H1 (cell line): Measurements from ENCODE around the gene C2orf42. TPM values are rescaled to one million over a fixed set of nuclear protein-coding genes. Genes with fewer than 3 reads are reported as not detected.

Experiments
- CTCF ChIA-PET: fragments of 300-600 bp; sonication (Branson Sonifier 250); formaldehyde crosslinking; loops from one replicate; lab custom pipeline; 2021; ENCODE audit not compliant: partially characterized antibody; lab: Charles Lee
- POLR2A ChIA-PET: fragments of 300-600 bp; sonication (Branson Sonifier 250); formaldehyde crosslinking; loops from one replicate; lab custom pipeline; 2021; ENCODE audit warnings: inconsistent platforms; ENCODE audit not compliant: partially characterized antibody; lab: Charles Lee
- DNase-seq, 2 experiments: peaks; one replicate each; pipeline versions ENCODE4 v3.0.0 to v3.0.0-alpha.2; 2010 to 2022; ENCODE audit warnings: low spot score in 2 of 2, low read depth in 1 of 2, mixed read lengths in 1 of 2
- FAIRE-seq: peaks from 2 replicates; lab custom pipeline; 2011; peaks lifted over from hg19 to GRCh38; lab: Jason Lieb, UNC
- H2AFZ ChIP-seq: 2 replicates; pipeline ENCODE4 v1.8.1; 2012; ENCODE audit warnings: low read length, inconsistent platforms
- H2AK5ac ChIP-seq: 2 replicates; pipeline ENCODE4 v1.6.1; 2013; ENCODE audit warnings: low read depth, low read length
- H2BK120ac ChIP-seq: replicated peaks from 2 replicates; pipeline ENCODE3; 2013; ENCODE audit warnings: low read depth, low read length, inconsistent platforms
- H2BK12ac ChIP-seq: 2 replicates; pipeline ENCODE4 v1.6.1; 2013; ENCODE audit warnings: low read depth, low read length
- H2BK15ac ChIP-seq: 2 replicates; pipeline ENCODE4 v1.6.1; 2013; ENCODE audit warnings: low read length
- H2BK20ac ChIP-seq: 2 replicates; pipeline ENCODE4 v1.6.1; 2013; ENCODE audit warnings: low read length
- H2BK5ac ChIP-seq: 2 replicates; pipeline ENCODE4 v1.6.1; 2013; ENCODE audit warnings: low read depth, low read length
- H3K14ac ChIP-seq: 2 replicates; pipeline ENCODE4 v1.6.1; 2013; ENCODE audit warnings: inconsistent platforms; ENCODE audit not compliant: insufficient read length
- H3K18ac ChIP-seq: 2 replicates; pipeline ENCODE4 v1.6.1; 2013; ENCODE audit warnings: low read length; ENCODE audit errors: extremely low read depth
- H3K23ac ChIP-seq: 2 replicates; pipeline ENCODE4 v1.6.1; 2013; ENCODE audit warnings: inconsistent platforms; ENCODE audit not compliant: insufficient read length
- H3K23me2 ChIP-seq: 2 replicates; pipeline ENCODE4 v1.6.1; 2013; ENCODE audit warnings: low read depth, low read length
- H3K27ac ChIP-seq: 2 replicates; pipeline ENCODE4 v1.6.1; 2011; ENCODE audit warnings: low read depth, low read length, inconsistent platforms
- H3K27me3 ChIP-seq, 4 experiments: replicated peaks in 1 of 4; 1 replicate in 1 of 4; 2 replicates in 3 of 4; pipeline versions ENCODE4 v1.6.1 to v1.8.1; 2011 to 2013; ENCODE audit warnings: low read length in 3 of 4, mild to moderate bottlenecking in 3 of 4, inconsistent platforms in 2 of 4, mixed read lengths in 2 of 4, moderate library complexity in 1 of 4; ENCODE audit not compliant: control insufficient read depth in 3 of 4, insufficient read depth in 3 of 4; ENCODE audit errors: extremely low read depth in 1 of 4
- H3K36me3 ChIP-seq, 4 experiments: 2 replicates each; pipeline versions ENCODE4 v1.6.1 to v1.8.1; 2011 to 2013; ENCODE audit warnings: mild to moderate bottlenecking in 4 of 4, low read length in 3 of 4, moderate library complexity in 2 of 4, control low read depth in 1 of 4, inconsistent platforms in 1 of 4; ENCODE audit not compliant: insufficient read depth in 4 of 4, control insufficient read depth in 2 of 4
- H3K4ac ChIP-seq: replicated peaks from 2 replicates; pipeline ENCODE3; 2013; ENCODE audit warnings: low read length, low read depth, mixed read lengths, inconsistent platforms; ENCODE audit not compliant: insufficient read length
- H3K4me1 ChIP-seq, 4 experiments: replicated peaks in 1 of 4; 1 replicate in 1 of 4; 2 replicates in 3 of 4; pipeline versions ENCODE4 v1.6.1 to v1.8.1; 2011 to 2013; ENCODE audit warnings: low read length in 3 of 4, inconsistent platforms in 2 of 4, mixed read lengths in 1 of 4; ENCODE audit not compliant: insufficient read depth in 4 of 4, control insufficient read depth in 3 of 4
- H3K4me2 ChIP-seq, 2 experiments: 2 replicates each; pipeline versions ENCODE4 v1.6.1 to v1.8.1; 2011 to 2013; ENCODE audit warnings: low read depth in 2 of 2, low read length in 2 of 2, control low read depth in 1 of 2, inconsistent platforms in 1 of 2, mild to moderate bottlenecking in 1 of 2; ENCODE audit not compliant: insufficient read depth in 1 of 2
- H3K4me3 ChIP-seq, 4 experiments: fragments of 200-600, 300-600 bp in 1 of 4; sonication (generic), shearing (Covaris generic), sonication (Bioruptor Twin) in 1 of 4; 2 replicates each; pipeline versions ENCODE4 v1.5.1 to v1.8.1; 2011 to 2016; ENCODE audit warnings: low read length in 4 of 4, low read depth in 3 of 4, control low read depth in 2 of 4, inconsistent platforms in 2 of 4, mild to moderate bottlenecking in 2 of 4, mixed read lengths in 1 of 4, moderate library complexity in 1 of 4; ENCODE audit not compliant: insufficient read depth in 2 of 4; ENCODE audit errors: extremely low read depth in 1 of 4
- H3K56ac ChIP-seq: replicated peaks from 2 replicates; pipeline ENCODE3; 2013; ENCODE audit warnings: low read depth, mild to moderate bottlenecking, mixed read lengths, low read length, inconsistent platforms; ENCODE audit not compliant: insufficient read length
- H3K79me1 ChIP-seq: 2 replicates; pipeline ENCODE4 v1.6.1; 2013; ENCODE audit warnings: low read depth, low read length, control low read depth
- H3K79me2 ChIP-seq, 2 experiments: 2 replicates each; pipeline versions ENCODE4 v1.6.1 to v1.8.1; 2012 to 2013; ENCODE audit warnings: low read length in 2 of 2, mild to moderate bottlenecking in 2 of 2, inconsistent platforms in 1 of 2; ENCODE audit not compliant: insufficient read depth in 2 of 2, control insufficient read depth in 1 of 2
- H3K9ac ChIP-seq, 4 experiments: replicated peaks in 1 of 4; 1 replicate in 1 of 4; 2 replicates in 3 of 4; pipeline versions ENCODE4 v1.6.1 to v1.8.1; 2011 to 2013; ENCODE audit warnings: low read depth in 3 of 4, low read length in 3 of 4, control low read depth in 2 of 4, mild to moderate bottlenecking in 2 of 4, moderate library complexity in 2 of 4, inconsistent platforms in 1 of 4; ENCODE audit errors: extremely low read depth in 1 of 4
- H3K9me3 ChIP-seq, 2 experiments: 2 replicates each; pipeline versions ENCODE4 v1.6.1 to v1.8.1; 2012 to 2013; ENCODE audit warnings: mild to moderate bottlenecking in 2 of 2, moderate library complexity in 2 of 2, control low read depth in 1 of 2, inconsistent platforms in 1 of 2, low read depth in 1 of 2, low read length in 1 of 2, mixed read lengths in 1 of 2; ENCODE audit not compliant: insufficient read depth in 2 of 2
- H4K20me1 ChIP-seq, 2 experiments: replicated peaks in 1 of 2; 2 replicates each; pipeline versions ENCODE3 to v1.8.1; 2011 to 2013; ENCODE audit warnings: inconsistent platforms in 2 of 2, low read length in 2 of 2, mild to moderate bottlenecking in 1 of 2; ENCODE audit not compliant: insufficient read depth in 2 of 2, control insufficient read depth in 1 of 2
- H4K5ac ChIP-seq: 2 replicates; pipeline ENCODE4 v1.6.1; 2013; ENCODE audit warnings: low read length, low read depth, mixed read lengths, inconsistent platforms; ENCODE audit not compliant: insufficient read length
- H4K8ac ChIP-seq: 2 replicates; pipeline ENCODE4 v1.8.0; 2013; ENCODE audit warnings: mild to moderate bottlenecking, moderate library complexity, low read length, inconsistent platforms; ENCODE audit not compliant: insufficient read depth; ENCODE audit errors: extremely low read depth
- H4K91ac ChIP-seq: replicated peaks from 2 replicates; pipeline ENCODE3; 2013; ENCODE audit warnings: low read length, mixed read lengths, inconsistent platforms; ENCODE audit not compliant: insufficient read length
- ASH2L ChIP-seq: fragments of 200-600, 300-600 bp; sonication (generic); IDR thresholded peaks from one replicate; pipeline ENCODE4 v1.7.1; 2017; ENCODE audit warnings: low read length
- BACH1 ChIP-seq: IDR thresholded peaks from 2 replicates; pipeline ENCODE4 v1.6.1; 2012; ENCODE audit warnings: low read length, improper control_type of control experiment
- BCL11A ChIP-seq, 2 experiments: IDR thresholded peaks; one replicate each; pipeline ENCODE4 v1.6.1; 2011; ENCODE audit warnings: low read depth in 2 of 2, low read length in 2 of 2, mild to moderate bottlenecking in 2 of 2
- JUN ChIP-seq: IDR thresholded peaks from 2 replicates; pipeline ENCODE4 v1.6.1; 2011; ENCODE audit warnings: low read depth, mild to moderate bottlenecking, improper control_type of control experiment, low read length
- SIX5 ChIP-seq: IDR thresholded peaks from 2 replicates; pipeline ENCODE4 v1.6.1; 2011; ENCODE audit warnings: mild to moderate bottlenecking, low read depth, low read length
- SP1 ChIP-seq: IDR thresholded peaks from 2 replicates; pipeline ENCODE4 v1.6.1; 2011; ENCODE audit warnings: low read depth, low read length
- SUZ12 ChIP-seq: fragments of 200-600 bp; sonication (generic); IDR thresholded peaks from 2 replicates; pipeline ENCODE4 v1.6.1; 2012; ENCODE audit warnings: mild to moderate bottlenecking, inconsistent platforms, low read length, moderate library complexity, mixed read lengths
- TAF1 ChIP-seq: IDR thresholded peaks from 2 replicates; pipeline ENCODE4 v1.6.1; 2011; ENCODE audit warnings: mild to moderate bottlenecking, low read depth, low read length
- TCF12 ChIP-seq: IDR thresholded peaks from 2 replicates; pipeline ENCODE4 v1.6.1; 2011; ENCODE audit warnings: low read depth, mild to moderate bottlenecking, low read length
- ZNF274 ChIP-seq: IDR thresholded peaks from 2 replicates; pipeline ENCODE4 v1.7.0; 2012; ENCODE audit warnings: low read length, borderline replicate concordance; ENCODE audit errors: extremely low read depth
- WGBS, 2 experiments: shearing (Covaris generic) in 1 of 2; methylation state at CpG; one replicate each; pipeline versions ENCODE4 v1.1.6 to v1.1.7; 2013 to 2015; ENCODE audit warnings: low lambda C conversion rate in 2 of 2, mixed read lengths in 2 of 2, inconsistent platforms in 1 of 2, low coverage in 1 of 2, missing lambda C conversion rate in 1 of 2; ENCODE audit not compliant: insufficient replicate concordance in 2 of 2, insufficient coverage in 1 of 2, insufficient read length in 1 of 2; ENCODE audit errors: extremely low coverage in 1 of 2, missing lambda C conversion rate in 1 of 2; 5-methylcytosine and 5-hydroxymethylcytosine counted together
- polyA plus RNA-seq, 7 experiments: library from polyadenylated mRNA; depleted of rRNA in 3 of 7; stranded (reverse) in 5 of 7; unstranded in 2 of 7; fragments of >200 nt in 5 of 7; fragments of 200-250 nt in 2 of 7; gene quantifications; 1 replicate in 5 of 7; 2 replicates in 1 of 7; 4 replicates in 1 of 7; pipeline versions ENCODE4 v1.2.1 to v1.2.3, GENCODE V29; 2011 to 2013; ENCODE audit warnings: missing spikeins in 2 of 7, mixed read lengths in 2 of 7
- total RNA-seq: library from RNA; stranded (reverse); fragmentation: NEBNext Ultra II Directional; extraction: Animal tissue kit (Norgen Biotek cat#: 25700); gene quantifications from 2 replicates; pipeline ENCODE4 v1.2.1, GENCODE V29; 2021
- TF ChIP-seq, protein P1 (sequence below): IDR thresholded peaks from 2 replicates; pipeline ENCODE4 v1.6.1; 2012; ENCODE audit warnings: inconsistent platforms
- TF ChIP-seq, protein P2 (sequence below), 3 experiments: IDR thresholded peaks; 1 replicate in 2 of 3; 2 replicates in 1 of 3; pipeline versions ENCODE4 v1.5.1 to v1.6.1; 2011; ENCODE audit warnings: low read length in 3 of 3, mild to moderate bottlenecking in 3 of 3, inconsistent platforms in 2 of 3, low read depth in 1 of 3, moderate library complexity in 1 of 3; ENCODE audit not compliant: insufficient read depth in 1 of 3; ENCODE audit errors: control extremely low read depth in 1 of 3

C2orf42 gene
- total and polyA plus RNA-seq, 2 of the 8 experiments (the other 6 are each of a cell fraction or from before 2014, with no cell fraction given) = 3.9 to 10.7 TPM

GRCh38 chr2:70192516-70192915 lies 1.7 kb upstream of the C2orf42 start:
- Histone ChIP-seq H2AK5ac (no peak overlapping the region), H3K79me1 (no peaks in the 10 kb centered on the region), H2BK120ac (no peak overlapping the region), H3K4me1 (no peaks in the 10 kb centered on the region), H2BK5ac (no peak overlapping the region), H3K23me2 (peaks cover 5% of the 10 kb centered on the region; the same call in 1 of the 2 replicates), H3K79me2 (no peaks in the 10 kb centered on the region), H3K4me3 (no peak overlapping the region), H2BK12ac (no peak overlapping the region), H3K4me2 (no peak overlapping the region), H2BK20ac (no peak overlapping the region), H3K27me3 (no peaks in the 10 kb centered on the region), H2BK15ac (no peak overlapping the region), H3K27ac (no peak overlapping the region), H4K91ac (no peak overlapping the region), H3K18ac (no peak overlapping the region), H4K5ac (no peak overlapping the region), H4K20me1 (no peaks in the 10 kb centered on the region), H3K23ac (no peak overlapping the region), H3K36me3 (no peaks in the 10 kb centered on the region), H4K8ac (no peak overlapping the region), H3K9ac (no peak overlapping the region), H3K9me3 (no peaks in the 10 kb centered on the region), H2AFZ (no peak overlapping the region), H3K4ac (no peak overlapping the region), H3K56ac (no peak overlapping the region), H3K14ac (no peak overlapping the region)
- FAIRE-seq (no peak), DNase-seq (no peak)
- ChIA-PET POLR2A (interaction anchor here (0.6 to 2.0 kb wide), 4 partner anchors 10 to 246 kb away, joined by 4 to 7 read pairs (median 4); partner anchors contain the start of gene SNRPG), CTCF (interaction anchor here (0.6 to 1.6 kb wide), 6 partner anchors 8 to 664 kb away, joined by 3 to 5 read pairs (median 4); no protein-coding TSS in a partner anchor)
- 89% methylated on average over 5 of the region's 5 CpGs; no CpG with 5 or more reads in 1 of the 2 experiments for WGBS, 2 experiments
- TF ChIP-seq TAF1 (no peak), SIX5 (no peak), BCL11A (IDR thresholded peaks at IDR 0.05; ENCODE audit: low read depth in 2 of 2, low read length in 2 of 2) (no peak), SP1 (no peak), BACH1 (no peak), JUN (no peak), TCF12 (no peak), ZNF274 (no peak), SUZ12 (no peak), ASH2L (no peak)
- TF ChIP-seq, protein P1, sequence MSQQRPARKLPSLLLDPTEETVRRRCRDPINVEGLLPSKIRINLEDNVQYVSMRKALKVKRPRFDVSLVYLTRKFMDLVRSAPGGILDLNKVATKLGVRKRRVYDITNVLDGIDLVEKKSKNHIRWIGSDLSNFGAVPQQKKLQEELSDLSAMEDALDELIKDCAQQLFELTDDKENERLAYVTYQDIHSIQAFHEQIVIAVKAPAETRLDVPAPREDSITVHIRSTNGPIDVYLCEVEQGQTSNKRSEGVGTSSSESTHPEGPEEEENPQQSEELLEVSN = no peak
- TF ChIP-seq, protein P2, sequence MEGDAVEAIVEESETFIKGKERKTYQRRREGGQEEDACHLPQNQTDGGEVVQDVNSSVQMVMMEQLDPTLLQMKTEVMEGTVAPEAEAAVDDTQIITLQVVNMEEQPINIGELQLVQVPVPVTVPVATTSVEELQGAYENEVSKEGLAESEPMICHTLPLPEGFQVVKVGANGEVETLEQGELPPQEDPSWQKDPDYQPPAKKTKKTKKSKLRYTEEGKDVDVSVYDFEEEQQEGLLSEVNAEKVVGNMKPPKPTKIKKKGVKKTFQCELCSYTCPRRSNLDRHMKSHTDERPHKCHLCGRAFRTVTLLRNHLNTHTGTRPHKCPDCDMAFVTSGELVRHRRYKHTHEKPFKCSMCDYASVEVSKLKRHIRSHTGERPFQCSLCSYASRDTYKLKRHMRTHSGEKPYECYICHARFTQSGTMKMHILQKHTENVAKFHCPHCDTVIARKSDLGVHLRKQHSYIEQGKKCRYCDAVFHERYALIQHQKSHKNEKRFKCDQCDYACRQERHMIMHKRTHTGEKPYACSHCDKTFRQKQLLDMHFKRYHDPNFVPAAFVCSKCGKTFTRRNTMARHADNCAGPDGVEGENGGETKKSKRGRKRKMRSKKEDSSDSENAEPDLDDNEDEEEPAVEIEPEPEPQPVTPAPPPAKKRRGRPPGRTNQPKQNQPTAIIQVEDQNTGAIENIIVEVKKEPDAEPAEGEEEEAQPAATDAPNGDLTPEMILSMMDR (IDR thresholded peaks at IDR 0.05; ENCODE audit: control extremely low read depth in 1 of 3, insufficient read depth in 1 of 3, low read depth in 1 of 3, low read length in 3 of 3) = no peak
